Measurements from ENCODE around the gene ZCWPW2.
A peak's percentile ranks its signal among the peaks of the same experiment; 100 is the strongest.

ZCWPW2 gene, protein sequence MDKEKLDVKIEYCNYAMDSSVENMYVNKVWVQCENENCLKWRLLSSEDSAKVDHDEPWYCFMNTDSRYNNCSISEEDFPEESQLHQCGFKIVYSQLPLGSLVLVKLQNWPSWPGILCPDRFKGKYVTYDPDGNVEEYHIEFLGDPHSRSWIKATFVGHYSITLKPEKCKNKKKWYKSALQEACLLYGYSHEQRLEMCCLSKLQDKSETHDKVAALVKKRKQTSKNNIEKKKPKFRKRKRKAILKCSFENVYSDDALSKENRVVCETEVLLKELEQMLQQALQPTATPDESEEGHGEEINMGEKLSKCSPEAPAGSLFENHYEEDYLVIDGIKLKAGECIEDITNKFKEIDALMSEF

GRCh38 chr3:28348629-28349468 is at the start of gene ZCWPW2, which contains the start of gene AZI2:
TSS of gene ZCWPW2 (plus strand) at chr3:28348721. CDS start at chr3:28413069, 64,348 bp downstream.
TSS of gene AZI2 (minus strand) at chr3:28348824. CDS start at chr3:28340617, 8,207 bp downstream.
- peak; percentile 89 for DNase-seq (ENCODE audit: low spot score)

DNA sequence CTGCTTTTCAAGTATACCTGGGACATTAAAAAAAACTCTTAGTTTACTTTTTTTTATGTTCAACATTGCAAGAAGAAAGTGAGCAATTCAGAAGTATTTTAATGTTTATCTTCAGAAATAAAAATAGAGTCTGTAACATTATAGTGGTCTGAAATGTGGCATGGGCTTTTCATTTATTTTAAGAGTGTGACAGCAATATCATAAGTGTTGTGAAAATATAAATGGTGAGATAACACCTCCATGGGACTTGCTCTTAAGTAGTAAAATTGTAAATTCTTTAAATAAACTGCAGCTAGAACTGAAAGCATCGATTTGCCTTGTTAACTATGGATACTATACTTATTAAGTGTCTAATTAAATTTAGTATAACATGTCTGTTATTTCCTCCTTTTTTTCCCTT is 48.8 kb upstream of the ZCWPW2 start:
- no peak for DNase-seq (ENCODE audit: low spot score)

DNA sequence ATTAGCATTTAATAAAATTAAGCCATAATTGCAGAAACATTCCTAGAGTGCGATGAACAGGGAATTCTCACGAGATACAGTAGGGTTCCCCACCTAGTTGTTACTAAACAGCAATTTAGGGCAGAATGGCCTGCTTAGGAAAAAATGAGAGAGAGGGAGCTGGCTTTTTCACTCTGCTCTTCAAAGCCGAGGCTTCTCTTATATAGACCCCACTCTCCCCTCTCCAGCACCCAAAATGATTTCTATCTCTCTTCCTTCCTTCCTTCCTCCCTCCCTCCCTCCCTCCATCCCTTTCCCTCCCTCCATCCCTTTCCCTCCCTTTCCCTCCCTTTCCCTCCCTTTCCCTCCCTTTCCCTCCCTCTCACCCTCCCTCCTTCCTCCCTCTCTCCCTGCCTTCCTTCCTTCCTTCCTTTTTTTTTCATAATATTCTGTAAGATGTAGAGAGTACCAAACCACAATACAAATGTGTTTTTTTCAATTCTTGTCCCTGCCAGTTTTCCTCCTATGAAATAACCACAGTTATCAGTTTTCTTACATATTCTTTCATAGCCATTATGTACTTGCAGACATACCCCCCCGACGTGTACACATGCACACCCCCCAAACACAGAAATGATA is 48.1 kb upstream of the ZCWPW2 start:
- DNase-seq (ENCODE audit: low spot score) = no peak

GRCh38 chr3:28301688-28302087 is 46.8 kb upstream of the ZCWPW2 start:
- DNase-seq (ENCODE audit: low spot score) = no peak

DNA sequence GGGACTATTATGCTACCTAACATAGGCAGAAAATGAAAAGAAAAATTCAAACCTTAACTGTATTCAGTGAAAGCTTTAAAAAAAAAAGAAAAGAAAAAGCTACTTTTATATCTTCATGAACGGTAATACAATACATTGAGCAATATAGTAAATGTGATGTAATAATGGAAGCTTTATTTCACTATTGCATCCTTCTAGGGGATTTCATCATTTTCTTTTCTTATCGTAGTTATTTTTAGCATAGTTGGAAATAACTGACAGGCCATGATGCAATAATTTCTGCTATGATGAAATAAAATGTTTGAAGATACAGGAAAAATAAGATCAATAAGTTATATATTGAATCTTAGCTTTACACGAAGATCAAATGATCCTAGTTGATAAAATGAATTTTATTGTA is 40.3 kb upstream of the ZCWPW2 start:
- no peak for DNase-seq (ENCODE audit: low spot score)

DNA sequence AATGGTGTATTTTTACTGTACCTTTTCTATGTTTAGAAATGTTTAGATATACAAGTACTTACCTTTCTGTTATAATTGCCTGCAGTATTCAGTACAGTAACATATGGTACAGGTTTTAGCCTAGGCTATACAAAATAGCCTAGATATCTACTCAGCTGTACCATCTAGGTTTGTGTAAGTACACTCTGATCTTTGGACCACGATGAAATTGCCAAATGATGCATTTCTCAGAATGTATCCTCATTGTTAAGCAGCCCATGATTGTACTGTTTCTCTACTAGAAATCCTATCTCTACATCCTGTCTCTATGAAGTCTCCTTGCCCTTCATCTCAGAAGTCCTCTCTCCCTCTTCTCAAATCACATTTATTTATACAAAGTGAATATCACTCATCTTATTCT is 32.8 kb upstream of the ZCWPW2 start:
- DNase-seq (ENCODE audit: low spot score) = no peak

DNA sequence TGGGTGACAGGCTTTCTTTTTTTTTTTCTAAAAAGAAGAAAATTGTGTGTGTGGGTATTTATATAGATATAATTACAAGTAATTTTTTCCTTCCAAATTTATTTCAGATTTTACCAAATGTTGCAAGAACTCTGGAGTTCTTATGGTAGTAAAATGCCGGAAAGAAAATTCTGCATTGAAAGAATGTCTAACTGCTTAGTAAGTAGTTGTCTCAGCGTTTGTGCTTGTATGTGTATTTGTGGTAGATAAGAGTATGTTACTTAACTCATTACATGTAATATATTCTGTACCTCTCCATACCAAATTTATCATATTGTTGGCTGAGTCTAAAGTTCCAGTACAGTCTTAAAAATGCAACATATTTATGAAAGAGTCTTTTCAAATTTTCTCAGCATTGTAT is 32.3 kb upstream of the ZCWPW2 start:
- no peak for DNase-seq (ENCODE audit: low spot score)

DNA sequence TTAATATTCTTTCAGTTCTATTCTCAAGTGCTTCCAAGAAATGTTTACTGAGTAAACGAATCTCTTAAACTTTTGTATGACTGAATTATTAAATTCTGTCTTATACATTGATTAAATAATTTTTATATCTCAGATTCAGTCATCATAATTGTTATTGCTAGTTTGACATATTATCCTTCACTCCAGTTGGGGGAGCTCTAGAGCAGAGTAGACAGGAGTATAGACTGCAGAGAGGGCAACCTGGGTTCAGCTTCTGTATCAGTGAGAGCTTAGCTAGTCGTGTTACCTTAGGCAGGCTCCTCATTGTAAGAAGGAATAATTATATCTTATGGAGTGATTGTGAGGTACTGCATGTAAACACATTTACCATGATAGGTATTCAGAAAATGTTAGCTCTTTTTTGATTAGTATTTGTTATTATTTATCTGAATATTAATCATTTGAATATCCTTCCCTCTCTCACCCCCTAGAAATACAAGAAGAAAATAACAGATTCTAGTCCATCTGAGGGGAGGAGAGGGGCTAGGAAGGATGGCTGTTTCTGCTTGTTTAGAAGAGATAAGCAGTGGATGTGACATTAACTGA is 31.0 kb upstream of the ZCWPW2 start:
- peak; percentile 73 for DNase-seq (ENCODE audit: low spot score)

GRCh38 chr3:28320981-28321380 is 27.5 kb upstream of the ZCWPW2 start:
- no peak for DNase-seq (ENCODE audit: low spot score)

DNA sequence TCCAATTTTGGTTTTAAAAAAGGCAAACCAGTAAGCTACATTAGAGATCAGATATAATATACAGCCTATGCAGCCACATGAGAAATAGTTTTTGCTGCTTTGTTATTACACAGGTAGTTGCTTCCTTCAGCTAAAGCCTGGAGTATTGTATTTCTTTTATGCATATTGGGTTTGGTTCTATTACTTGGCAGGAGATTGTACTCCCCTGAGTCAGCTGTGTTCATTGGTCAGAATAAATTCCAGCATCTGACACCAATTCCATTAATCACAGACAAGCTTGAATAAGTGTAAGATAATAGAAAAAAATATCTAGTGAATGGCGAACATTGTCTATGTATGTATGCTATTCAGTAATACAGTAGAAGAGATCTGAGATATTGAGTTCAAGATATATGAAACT is 26.1 kb upstream of the ZCWPW2 start:
- DNase-seq (ENCODE audit: low spot score) = no peak

- peak; percentile 82 for DNase-seq (ENCODE audit: low spot score)
These were observed 22.0 kb upstream of the ZCWPW2 start for GRCh38 chr3:28326458-28326926.

GRCh38 chr3:28328188-28329151 is 20.1 kb upstream of the ZCWPW2 start:
- peak; percentile 61 for DNase-seq (ENCODE audit: low spot score)

DNA sequence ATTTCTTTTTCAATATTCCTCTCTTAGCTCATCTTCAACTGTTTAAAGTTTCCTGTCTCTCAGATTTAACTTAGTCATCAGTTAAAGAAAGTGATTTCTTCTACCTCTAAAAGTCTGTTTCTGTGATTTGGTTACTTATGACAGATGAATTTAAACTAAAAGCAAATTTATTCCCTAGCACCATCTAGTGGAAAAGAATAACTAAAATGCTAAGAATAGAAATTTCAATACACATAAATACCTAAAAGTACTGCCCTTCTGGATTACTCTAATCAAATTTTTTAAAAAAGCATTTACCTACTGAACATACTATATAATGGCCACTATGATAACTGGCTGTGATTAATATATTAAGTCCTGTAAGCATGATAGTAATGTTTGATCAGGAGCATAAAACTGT is 14.0 kb upstream of the ZCWPW2 start:
- DNase-seq (ENCODE audit: low spot score) = no peak

DNA sequence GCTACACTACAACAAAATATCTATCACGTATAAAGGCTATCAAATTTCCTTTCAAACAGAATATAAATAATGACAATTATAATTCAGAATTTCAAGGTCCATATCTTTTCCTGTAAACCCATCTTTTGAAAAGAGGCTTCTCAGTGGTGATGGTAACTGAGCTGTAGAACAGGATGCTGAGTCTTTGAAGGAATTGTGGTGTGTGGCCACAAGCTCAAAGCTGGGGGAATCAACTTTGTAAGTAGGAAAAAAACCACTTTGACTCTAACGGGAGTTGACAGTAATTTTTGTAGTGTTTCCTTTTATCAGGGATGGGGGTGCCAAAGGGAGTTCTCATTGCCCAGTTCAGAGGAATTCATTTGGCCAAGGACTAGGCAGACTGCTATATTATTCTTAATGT is 13.3 kb upstream of the ZCWPW2 start:
- DNase-seq (ENCODE audit: low spot score) = no peak

- DNase-seq (ENCODE audit: low spot score) = no peak
These were observed 11.3 kb upstream of the ZCWPW2 start for GRCh38 chr3:28337230-28337629.

GRCh38 chr3:28343144-28343543 is 5.4 kb upstream of the ZCWPW2 start:
- no peak for DNase-seq (ENCODE audit: low spot score)

DNA sequence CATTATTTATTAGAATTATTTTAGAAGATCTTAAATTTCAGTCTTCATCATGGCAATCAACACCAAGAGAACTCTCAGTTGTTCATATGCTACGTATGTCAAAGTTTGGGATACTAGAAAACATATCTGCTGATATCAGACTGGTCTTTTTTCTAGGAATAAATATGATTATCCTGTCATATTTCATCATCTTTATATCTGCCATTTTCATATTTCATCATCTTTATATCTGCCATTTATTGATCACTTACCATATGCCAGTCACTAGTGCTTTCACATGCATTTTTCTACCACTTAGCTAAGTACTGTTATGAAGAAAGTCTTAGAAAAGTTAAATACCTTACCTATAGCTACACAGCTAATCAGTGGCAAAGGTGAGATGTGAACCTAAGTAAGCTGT is 2.8 kb upstream of the ZCWPW2 start:
- DNase-seq (ENCODE audit: low spot score) = no peak

- DNase-seq (ENCODE audit: low spot score) = no peak
These were observed 902 bp upstream of the ZCWPW2 start for GRCh38 chr3:28347374-28348264.

GRCh38 chr3:28348265-28348628 is 274 bp upstream of the ZCWPW2 start:
- no peak for DNase-seq (ENCODE audit: low spot score)

- no peak for DNase-seq (ENCODE audit: low spot score)
These were observed 1.0 kb downstream of the ZCWPW2 start for GRCh38 chr3:28349469-28350000.

Measured in CD4-positive, alpha-beta T cell treated with Interleukin-15 for 4 hours (primary cell).